GM19043 (cell line): ENCODE data around the gene FTO.

ENCODE experiments used
- ATAC-seq: cut with Tn5 transposase; IDR thresholded peaks from one replicate; pipeline ENCODE4 v1.9.1; 2021; ENCODE audit warnings: low read depth; ENCODE audit not compliant: unreplicated experiment

The FTO gene

GRCh38 chr16:54031107-54031760 lies 327.3 kb downstream of the FTO start:
- ATAC-seq: no peak

- ATAC-seq: no peak
Observed at GRCh38 chr16:54033747-54034146, 329.8 kb downstream of the FTO start.

- ATAC-seq: no peak
Observed at GRCh38 chr16:54034684-54035083, 330.7 kb downstream of the FTO start.

GRCh38 chr16:54040480-54040879 lies 336.5 kb downstream of the FTO start:
- ATAC-seq: no peak

GRCh38 chr16:54040975-54041374 lies 337.0 kb downstream of the FTO start:
- no peak for ATAC-seq

GRCh38 chr16:54048586-54049495 lies 344.9 kb downstream of the FTO start:
- ATAC-seq: no peak

GRCh38 chr16:54049591-54050458 lies 345.9 kb downstream of the FTO start:
- ATAC-seq: no peak

GRCh38 chr16:54050459-54051210 lies 346.7 kb downstream of the FTO start:
- ATAC-seq: no peak

GRCh38 chr16:54051821-54052220 lies 347.9 kb downstream of the FTO start:
- ATAC-seq: no peak

GRCh38 chr16:54052271-54052670 lies 348.3 kb downstream of the FTO start:
- ATAC-seq: no peak

GRCh38 chr16:54053891-54054820 lies 350.2 kb downstream of the FTO start:
- no peak for ATAC-seq

- ATAC-seq: no peak
Observed at GRCh38 chr16:54055191-54055590, 351.2 kb downstream of the FTO start.

- no peak for ATAC-seq
Observed at GRCh38 chr16:54055864-54056263, 351.9 kb downstream of the FTO start.

GRCh38 chr16:54056921-54057320 lies 353.0 kb downstream of the FTO start:
- no peak for ATAC-seq

GRCh38 chr16:54059319-54059718 lies 355.4 kb downstream of the FTO start:
- no peak for ATAC-seq

- ATAC-seq: no peak
Observed at GRCh38 chr16:54060599-54061421, 356.9 kb downstream of the FTO start.

GRCh38 chr16:54061454-54061853 lies 357.5 kb downstream of the FTO start:
- no peak for ATAC-seq
